ENCODE results near the gene PDCD1.

PDCD1 gene

GRCh38 chr2:241862093-241862492 lies 3.4 kb upstream of the PDCD1 start:
- no peak for DNase-seq (ENCODE audit: low read depth)
- no peak for TF ChIP-seq CTCF (conservative IDR thresholded peaks at IDR 0.05; ENCODE audit: control insufficient read depth, insufficient read depth, low read depth, low read length)

DNA sequence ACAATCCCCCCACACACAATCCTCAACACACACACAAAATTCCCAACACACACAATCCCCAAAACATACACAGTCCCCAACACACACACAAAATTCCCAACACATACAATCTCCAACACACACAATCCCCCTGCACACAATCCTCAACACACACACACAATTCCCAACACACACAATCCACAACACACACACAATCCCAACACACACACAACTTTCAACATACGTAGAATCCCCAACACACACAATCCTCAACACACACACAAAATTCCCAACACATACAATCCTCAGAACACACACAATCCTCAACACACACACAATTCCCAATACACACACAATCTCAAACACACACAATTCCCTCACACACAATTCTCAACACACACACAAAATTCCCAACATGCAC lies 2.6 kb upstream of the PDCD1 start:
- no peak overlapping the region for H3K4me3 ChIP-seq (ENCODE audit: control insufficient read depth, low read depth, low read length)
- DNase-seq (ENCODE audit: low read depth) = no peak
- no peak for TF ChIP-seq CTCF (conservative IDR thresholded peaks at IDR 0.05; ENCODE audit: control insufficient read depth, insufficient read depth, low read depth, low read length)

More at GRCh38 chr2:241862093-241862492, 3.4 kb upstream of the PDCD1 start:
- no peak overlapping the region for H3K4me3 ChIP-seq (ENCODE audit: control insufficient read depth, low read depth, low read length)

DNA sequence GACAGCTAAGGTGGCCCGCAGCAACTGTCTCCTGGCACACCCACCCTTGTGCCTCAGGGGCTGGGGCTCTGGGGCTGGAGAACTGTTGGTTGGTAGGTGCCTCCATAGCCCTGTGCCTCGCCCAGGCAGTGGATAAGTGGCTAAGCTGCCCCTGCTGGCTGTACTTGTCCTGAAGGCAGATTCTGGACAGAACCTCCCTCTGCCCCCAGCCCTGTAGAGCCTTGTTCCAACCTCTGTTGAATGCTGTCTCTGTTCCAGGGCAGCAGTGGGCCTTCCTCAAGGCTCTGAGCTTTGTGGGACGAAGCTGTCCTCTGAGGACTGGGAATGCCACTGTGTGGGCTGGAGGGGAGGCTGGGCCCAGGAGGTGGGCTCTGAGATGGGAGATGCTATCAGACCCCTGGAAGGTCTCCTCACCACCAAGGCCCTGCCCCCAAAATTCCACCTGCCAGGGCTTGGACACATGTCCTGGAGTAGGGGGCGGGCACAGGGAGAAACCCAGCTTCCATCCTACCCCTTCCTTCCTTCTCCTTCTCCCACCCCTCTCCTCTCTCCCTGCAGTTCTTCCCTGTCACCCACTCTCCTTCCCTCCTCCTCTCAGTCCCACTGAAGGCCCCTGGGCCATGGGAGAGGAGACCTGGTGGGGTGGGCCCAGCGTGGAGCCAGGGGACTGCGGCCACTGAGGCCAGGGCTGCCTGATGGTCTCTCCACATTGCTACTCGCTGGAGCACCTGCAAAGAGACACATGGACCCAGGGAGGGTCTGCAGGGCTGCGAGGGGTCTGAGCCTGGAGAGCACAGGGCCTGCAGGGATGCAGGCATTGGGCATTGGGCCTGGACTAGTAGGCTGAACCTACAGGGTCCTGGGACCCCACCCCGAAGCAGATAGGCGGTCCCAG lies 1.7 kb upstream of the PDCD1 start:
- H3K4me3 ChIP-seq (ENCODE audit: control insufficient read depth, low read depth, low read length) = no peak overlapping the region
- no peak for DNase-seq (ENCODE audit: low read depth)
- TF ChIP-seq CTCF (conservative IDR thresholded peaks at IDR 0.05; ENCODE audit: control insufficient read depth, insufficient read depth, low read depth, low read length) = no peak

- peak; percentile 10 for TF ChIP-seq CTCF (conservative IDR thresholded peaks at IDR 0.05; ENCODE audit: control insufficient read depth, insufficient read depth, low read depth, low read length)
- no peak overlapping the region for H3K4me3 ChIP-seq (ENCODE audit: control insufficient read depth, low read depth, low read length)
- peak; percentile 32 for DNase-seq (ENCODE audit: low read depth)
These were observed 916 bp upstream of the PDCD1 start for GRCh38 chr2:241859436-241860183.

GRCh38 chr2:241859017-241859435 lies 332 bp upstream of the PDCD1 start:
- no peak overlapping the region for H3K4me3 ChIP-seq (ENCODE audit: control insufficient read depth, low read depth, low read length)
- no peak for TF ChIP-seq CTCF (conservative IDR thresholded peaks at IDR 0.05; ENCODE audit: control insufficient read depth, insufficient read depth, low read depth, low read length)
- DNase-seq (ENCODE audit: low read depth) = no peak

DNA sequence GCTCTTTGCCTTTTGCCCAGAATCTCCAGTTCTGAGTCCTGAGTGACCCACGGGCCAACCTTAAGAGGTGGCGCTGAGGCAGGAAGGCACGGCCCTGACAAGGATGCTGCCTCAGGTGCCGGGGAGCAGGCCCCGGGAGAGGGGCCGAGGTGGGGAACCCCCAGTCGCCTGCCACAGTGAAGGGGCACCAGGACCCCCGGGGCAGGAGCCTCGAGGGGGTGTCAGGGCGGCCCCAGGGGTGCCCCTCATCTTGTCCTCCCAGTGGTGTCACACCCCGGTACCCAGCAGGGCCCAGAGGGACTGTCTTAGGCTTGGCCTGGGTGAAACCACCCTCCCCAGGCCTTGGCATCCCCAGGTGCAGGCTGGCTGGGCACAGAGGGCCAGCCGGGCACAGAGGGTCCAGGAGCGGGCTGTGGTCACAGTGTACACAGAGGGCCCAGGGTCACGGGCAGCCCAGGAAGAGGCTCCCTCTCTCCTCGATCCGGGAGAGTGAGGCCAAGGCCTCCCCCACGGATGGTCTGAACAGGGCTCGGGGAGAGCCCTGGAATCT lies 1.0 kb downstream of the PDCD1 start:
- H3K4me3 ChIP-seq (ENCODE audit: control insufficient read depth, low read depth, low read length) = no peak overlapping the region
- TF ChIP-seq CTCF (conservative IDR thresholded peaks at IDR 0.05; ENCODE audit: control insufficient read depth, insufficient read depth, low read depth, low read length) = no peak
- DNase-seq (ENCODE audit: low read depth) = no peak

Measured in fibroblast of mammary gland (primary cell).